Left cardiac atrium (tissue), 4 donors: ENCODE results near the gene GRIN2A. TPM values are rescaled to one million over a fixed set of nuclear protein-coding genes. Genes with fewer than 3 reads are reported as not detected.

Source experiments
- ATAC-seq, 2 donors: fragments of 200-7000 bp; cut with Tn5 transposase; one replicate each; pipeline ENCODE4 v1.9.1; 2020; ENCODE audit warnings: mild to moderate bottlenecking in 2 of 2, moderate library complexity in 2 of 2
- DNase-seq: peaks from one replicate; pipeline ENCODE4 v3.0.0-alpha.2; 2020
- intact Hi-C, 2 donors: fragments of 100-400 bp; cut with DNase I; formaldehyde crosslinking; loops; one replicate each; pipeline versions ENCODE4 v1.14.1 to v1.15.1; 2022 to 2023
- long read RNA-seq: library from polyadenylated mRNA; unstranded; transcript quantifications from one replicate; pipeline ENCODE4 v2.0.0, GENCODE V29; 2021
- total RNA-seq, 2 donors: library from RNA; stranded (reverse); fragmentation: NEBNext Ultra II Directional; extraction: Animal tissue kit (Norgen Biotek cat#: 25700); gene quantifications; one replicate each; pipeline ENCODE4 v1.2.1, GENCODE V29; 2021
- donor health status: DM: no; HTN: yes; CAD: no.
- donor health status: DM: no; HTN: yes; CAD: no; lungs with severe emphysema.
- donor health status: DM: yes; HTN: yes; CAD: no.
- donor health status: Dilated cardiomyopathy.

GRIN2A gene
- total RNA-seq: 1 to 10 TPM; 2.0 to 6.5 TPM
- long read RNA-seq, partial matches to known transcripts: 1 of 2 reads
- long read RNA-seq, other reads (novel, unspliced or antisense): 1 of 2 reads

DNA sequence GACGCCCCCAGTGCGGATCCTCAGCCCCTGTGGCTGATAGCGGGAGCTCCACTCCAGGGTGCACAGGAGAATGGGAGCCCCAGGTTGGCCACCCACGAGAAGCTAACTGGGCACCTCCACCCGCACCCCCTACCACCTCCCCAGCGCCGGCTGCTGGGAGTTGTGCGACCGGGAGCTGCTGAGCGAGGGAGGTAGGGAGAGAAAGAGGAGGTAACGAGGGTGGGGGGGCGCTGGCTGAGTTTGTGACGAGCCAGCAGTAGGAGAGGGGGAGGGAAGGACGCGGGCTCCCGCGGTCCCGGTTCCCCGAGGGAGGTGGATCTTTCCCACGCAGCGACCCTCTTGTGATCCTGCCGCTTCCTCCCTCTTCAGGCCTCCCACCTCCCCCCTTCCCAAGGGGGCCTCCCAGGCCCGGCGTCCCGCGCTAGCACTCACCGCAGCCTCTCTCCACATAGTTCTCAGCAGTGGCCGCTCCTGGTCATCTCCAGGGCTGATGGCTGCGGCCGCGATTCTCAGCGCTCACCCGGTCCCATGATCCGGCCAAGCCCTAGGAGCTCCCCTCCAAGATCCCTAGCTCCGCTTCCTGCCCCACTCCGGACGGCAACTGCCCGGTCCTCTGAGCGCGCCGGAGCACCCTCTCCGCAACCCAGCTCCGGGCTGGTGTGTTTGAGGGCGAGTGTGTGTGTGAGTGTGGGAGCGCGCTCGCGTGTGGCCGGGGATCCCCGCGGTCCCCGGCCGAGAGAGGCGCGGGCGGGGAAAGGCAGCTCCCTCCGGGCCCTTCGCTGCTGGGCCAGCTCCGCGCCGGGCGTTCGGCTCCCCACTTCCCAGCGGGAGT lies at the start of gene GRIN2A:
Gene GRIN2A, minus strand, starts transcription at position 207 of the 832 bp plus-strand sequence. CDS start 2,017 bp downstream, outside the sequence.
- DNase-seq: peak; percentile 22
- ATAC-seq: peak; percentile 35 to 48
- intact Hi-C loops: loop anchor here (5.0 to 10.0 kb wide), 5 partner anchors 148 to 1018 kb away; no protein-coding TSS in a partner anchor

DNA sequence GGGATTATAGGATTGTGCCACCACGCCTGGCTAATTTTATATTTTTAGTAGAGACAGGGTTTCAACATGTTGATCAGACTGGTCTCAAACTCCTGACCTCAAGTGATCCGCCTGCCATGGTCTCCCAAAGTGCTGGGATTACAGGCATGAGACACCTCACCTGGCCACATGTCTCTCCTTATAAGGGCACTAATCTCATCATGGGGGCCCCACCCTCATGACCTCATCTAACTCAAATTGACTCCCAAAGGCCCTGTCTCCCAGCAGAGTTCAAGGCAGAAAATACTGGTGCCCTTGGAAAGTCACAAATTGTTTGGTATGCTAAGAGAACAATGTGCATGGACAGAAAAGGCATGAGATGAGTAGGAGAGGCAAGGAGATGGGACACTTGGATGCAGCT lies 49.3 kb upstream of the GRIN2A start:
- intact Hi-C loops: no loop called here
- DNase-seq (no peak), ATAC-seq (no peak)

DNA sequence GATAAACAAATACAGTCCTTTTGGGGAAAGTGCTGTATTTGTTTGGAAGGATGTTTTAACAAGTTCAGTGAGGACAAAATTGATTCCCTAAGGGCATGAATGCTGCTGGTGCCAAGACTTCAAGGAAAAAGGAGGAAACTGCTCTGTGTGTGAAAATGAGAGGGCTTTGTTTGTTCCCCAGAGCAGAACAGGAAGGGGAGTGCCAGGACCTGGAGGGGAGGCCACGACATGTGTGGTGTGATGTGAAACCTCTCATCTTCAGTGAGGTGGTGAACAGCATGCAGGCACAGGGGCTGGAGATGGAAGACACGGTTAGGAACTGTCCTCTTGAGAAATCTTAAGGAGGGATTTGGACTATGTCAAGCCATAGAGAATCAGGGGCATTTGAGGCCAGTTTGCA lies 46.6 kb upstream of the GRIN2A start:
- no peak for DNase-seq
- intact Hi-C loops: no loop called here
- ATAC-seq: no peak

DNA sequence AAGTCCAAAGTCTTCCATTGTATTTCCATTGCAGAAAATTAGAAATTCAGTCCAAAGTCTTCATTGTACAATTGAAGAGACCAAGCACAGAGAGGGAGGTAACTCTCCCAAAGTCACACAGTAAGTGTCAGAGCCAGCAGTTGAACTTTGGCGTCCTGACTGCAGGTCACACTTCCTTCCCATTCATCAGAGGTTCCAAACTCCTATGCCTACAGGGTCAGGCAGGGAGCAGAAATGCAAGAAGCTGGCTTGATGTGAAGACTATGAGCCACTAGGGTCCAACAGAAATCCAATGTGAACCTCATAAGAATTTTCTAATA lies 44.7 kb upstream of the GRIN2A start:
- DNase-seq (no peak), ATAC-seq (no peak)
- intact Hi-C loops: no loop called here

GRCh38 chr16:10226141-10226986 lies 44.1 kb upstream of the GRIN2A start:
- no peak for ATAC-seq
- DNase-seq: no peak
- intact Hi-C loops: no loop called here

DNA sequence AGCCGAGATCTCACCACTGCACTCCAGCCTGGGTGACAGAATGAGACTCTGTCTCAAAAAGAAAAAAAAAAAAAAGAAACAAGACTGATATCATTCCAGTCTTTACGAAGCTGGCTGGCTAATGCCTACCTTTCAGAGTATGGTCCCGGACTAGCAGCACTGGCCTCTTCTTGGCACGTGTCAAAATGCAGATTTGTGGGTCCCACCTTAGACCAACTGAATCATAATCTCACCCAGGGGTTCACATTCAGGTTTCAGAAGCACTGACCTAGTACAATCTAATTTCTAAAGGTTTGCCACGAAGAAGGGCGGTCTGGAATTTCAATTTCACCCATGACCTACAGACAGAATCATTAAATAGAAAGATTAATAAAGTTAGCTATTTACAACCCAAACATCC lies 43.4 kb upstream of the GRIN2A start:
- intact Hi-C loops: no loop called here
- DNase-seq: no peak
- no peak for ATAC-seq

DNA sequence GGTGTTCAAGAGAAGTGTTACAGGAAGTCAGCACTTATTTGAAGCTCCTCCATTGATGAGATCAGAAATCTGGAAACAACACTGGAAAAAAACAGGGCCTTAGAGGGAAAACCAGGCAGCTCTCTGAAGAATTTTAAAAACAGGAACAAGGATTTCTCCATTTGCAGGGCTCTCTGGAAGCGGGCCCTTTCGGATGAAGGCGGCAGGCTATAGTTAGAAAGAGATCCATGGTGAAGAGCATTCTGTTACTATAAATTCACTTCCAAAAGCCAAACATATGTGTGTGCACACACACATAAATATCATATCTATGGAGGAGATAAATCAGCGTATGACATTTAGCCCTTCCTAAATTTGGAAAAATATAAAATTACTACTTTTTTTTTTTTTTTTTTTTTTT lies 42.6 kb upstream of the GRIN2A start:
- DNase-seq (no peak), ATAC-seq (no peak)
- intact Hi-C loops: no loop called here

- DNase-seq (no peak), ATAC-seq (no peak)
- intact Hi-C loops: no loop called here
Measured at GRCh38 chr16:10220942-10221341, 38.7 kb upstream of the GRIN2A start.

DNA sequence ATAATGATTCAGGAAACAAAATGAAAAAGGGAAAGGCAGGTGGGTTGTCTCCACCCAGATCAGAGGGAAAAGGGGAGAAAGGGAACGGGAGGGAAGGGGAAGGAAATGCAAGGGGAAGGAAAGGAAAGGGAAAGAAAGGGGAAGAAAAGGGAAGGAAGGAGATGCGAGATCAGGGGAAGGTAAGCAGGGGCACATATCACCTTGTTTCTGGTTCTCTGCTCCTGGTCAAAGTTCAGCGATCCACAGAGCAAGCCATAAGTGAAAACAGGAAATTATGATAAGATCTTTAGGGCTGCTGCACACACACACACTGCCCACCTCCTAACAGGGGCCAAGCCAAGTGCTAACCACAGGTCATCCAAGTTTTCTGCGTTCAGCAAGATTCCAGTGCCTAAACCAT lies 37.5 kb upstream of the GRIN2A start:
- ATAC-seq (no peak), DNase-seq (no peak)
- intact Hi-C loops: no loop called here

- DNase-seq (no peak), ATAC-seq (peak in 1 of 2 donors; percentile 15)
- intact Hi-C loops: no loop called here
Measured at GRCh38 chr16:10218490-10219206, 36.4 kb upstream of the GRIN2A start.

DNA sequence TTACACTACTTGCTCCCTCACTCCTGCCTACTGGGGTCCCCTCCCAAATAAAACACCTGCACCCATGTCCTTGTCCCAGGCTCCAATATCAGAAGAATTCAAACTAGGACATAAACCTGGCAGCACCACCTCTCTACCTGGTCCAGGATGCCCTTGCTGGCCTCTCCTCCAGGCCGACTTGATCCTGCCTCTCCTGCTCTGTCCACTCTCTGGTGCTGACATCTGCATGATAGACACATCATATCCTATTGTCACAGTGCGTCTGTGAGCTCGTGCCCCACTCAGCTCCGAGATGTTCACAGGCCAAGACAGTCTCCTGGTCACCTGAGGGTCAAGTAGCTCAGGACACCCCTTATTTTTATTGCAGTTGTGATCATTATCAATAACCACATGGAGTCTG lies 31.5 kb upstream of the GRIN2A start:
- intact Hi-C loops: no loop called here

GRCh38 chr16:10210944-10211343 lies 28.7 kb upstream of the GRIN2A start:
- intact Hi-C loops: no loop called here
- DNase-seq (no peak), ATAC-seq (peak in 1 of 2 donors; percentile 66)

More for the DNA sequence above, 31.5 kb upstream of the GRIN2A start:
- DNase-seq: no peak
- ATAC-seq: no peak

GRCh38 chr16:10206865-10207264 lies 24.6 kb upstream of the GRIN2A start:
- DNase-seq (no peak), ATAC-seq (no peak)
- intact Hi-C loops: no loop called here

GRCh38 chr16:10206215-10206614 lies 24.0 kb upstream of the GRIN2A start:
- DNase-seq (no peak), ATAC-seq (no peak)
- intact Hi-C loops: no loop called here

DNA sequence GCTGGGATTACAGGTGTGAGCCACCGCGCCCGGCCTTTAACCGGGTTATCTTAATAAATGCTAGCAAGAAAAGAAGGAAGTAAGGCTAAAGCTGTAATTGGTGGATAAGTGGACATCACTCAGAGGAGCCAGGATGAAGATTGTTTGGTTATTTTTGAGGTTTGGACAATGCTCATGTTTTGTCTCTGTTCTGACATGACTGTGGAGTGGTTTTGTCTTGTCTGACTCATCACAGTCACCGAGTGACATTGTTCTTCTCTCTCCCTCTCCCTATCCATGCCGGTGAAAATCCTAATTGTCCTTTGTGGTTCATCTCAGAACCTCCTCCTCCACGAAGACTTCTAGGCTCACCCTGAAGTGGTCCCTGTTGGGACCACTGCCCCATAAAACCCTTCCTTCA lies 23.5 kb upstream of the GRIN2A start:
- ATAC-seq (no peak), DNase-seq (no peak)
- intact Hi-C loops: no loop called here

DNA sequence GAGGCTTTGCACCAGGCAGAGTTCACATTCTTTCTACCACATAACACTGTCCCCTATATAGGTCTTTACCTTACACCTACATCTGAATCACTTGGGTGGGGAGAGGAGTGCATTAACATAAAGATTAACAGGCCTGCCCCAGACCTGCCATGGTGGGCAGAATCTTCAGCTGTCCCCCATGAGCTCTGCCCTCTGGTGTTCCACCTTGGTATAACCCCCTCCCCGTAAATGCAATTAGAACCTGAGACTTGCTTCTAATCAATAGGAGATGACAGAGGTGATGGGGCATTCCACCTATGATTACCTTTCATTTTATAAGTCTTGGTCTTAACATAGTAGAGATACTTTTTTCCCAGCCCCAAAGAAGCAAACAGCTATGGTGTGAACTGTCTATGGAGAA lies 20.4 kb upstream of the GRIN2A start:
- no peak for DNase-seq
- ATAC-seq: no peak
- intact Hi-C loops: no loop called here

GRCh38 chr16:10200637-10201586 lies 18.7 kb upstream of the GRIN2A start:
- intact Hi-C loops: no loop called here
- ATAC-seq: no peak
- no peak for DNase-seq

- intact Hi-C loops: no loop called here
Measured at GRCh38 chr16:10196999-10197398, 14.8 kb upstream of the GRIN2A start.

GRCh38 chr16:10191096-10191495 lies 8.9 kb upstream of the GRIN2A start:
- DNase-seq (no peak), ATAC-seq (no peak)
- intact Hi-C loops: no loop called here

More at GRCh38 chr16:10196999-10197398, 14.8 kb upstream of the GRIN2A start:
- DNase-seq: no peak
- no peak for ATAC-seq
